GM15510 (cell line): ENCODE results near the gene FAAP100.

Experiments used
- POLR2A ChIP-seq: IDR thresholded peaks from 3 replicates; pipeline ENCODE4 v1.6.1; 2011; ENCODE audit warnings: borderline replicate concordance; ENCODE audit not compliant: insufficient read length; ENCODE audit errors: extremely low read depth

FAAP100 gene

DNA sequence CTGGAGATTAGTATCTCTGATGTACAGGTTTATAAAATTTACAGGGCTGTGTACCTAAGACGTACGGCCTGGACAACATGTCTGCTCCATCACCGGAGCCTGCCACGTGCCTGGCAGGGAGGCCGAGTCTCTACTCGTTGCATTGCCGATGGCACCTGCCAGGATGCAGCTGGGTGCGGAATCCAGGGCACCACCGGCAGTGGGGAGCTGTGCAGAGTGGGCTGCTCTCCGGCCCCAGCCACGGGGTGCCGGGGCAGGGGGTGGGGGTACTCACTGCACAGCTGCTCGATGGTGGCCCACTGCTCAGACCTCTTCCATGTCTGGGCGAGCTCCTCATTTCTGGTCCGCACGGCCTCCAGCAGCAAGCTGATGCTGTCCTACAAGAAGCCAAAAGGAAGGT is 13.1 kb upstream of the FAAP100 start:
- no peak for TF ChIP-seq POLR2A

DNA sequence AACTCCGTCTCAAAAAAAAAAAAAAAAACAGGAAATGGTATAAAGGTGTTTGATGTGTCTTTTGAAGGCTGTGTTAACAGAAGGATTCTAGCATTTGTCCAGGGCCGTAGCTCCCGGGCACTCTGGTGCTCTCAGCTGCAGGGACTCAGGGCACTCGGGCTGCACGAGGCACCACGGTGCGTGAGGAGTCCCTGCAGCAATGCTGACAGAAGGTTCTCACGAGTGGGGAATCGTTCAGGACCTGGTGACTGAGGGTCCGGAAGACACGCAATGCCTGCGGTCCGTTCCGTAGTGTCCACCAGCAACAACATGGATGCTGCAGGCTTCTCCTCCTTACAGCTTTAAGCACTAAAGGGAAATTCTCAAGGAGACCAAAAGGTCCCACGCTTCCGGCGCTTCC is 12.6 kb upstream of the FAAP100 start:
- TF ChIP-seq POLR2A, result no peak

DNA sequence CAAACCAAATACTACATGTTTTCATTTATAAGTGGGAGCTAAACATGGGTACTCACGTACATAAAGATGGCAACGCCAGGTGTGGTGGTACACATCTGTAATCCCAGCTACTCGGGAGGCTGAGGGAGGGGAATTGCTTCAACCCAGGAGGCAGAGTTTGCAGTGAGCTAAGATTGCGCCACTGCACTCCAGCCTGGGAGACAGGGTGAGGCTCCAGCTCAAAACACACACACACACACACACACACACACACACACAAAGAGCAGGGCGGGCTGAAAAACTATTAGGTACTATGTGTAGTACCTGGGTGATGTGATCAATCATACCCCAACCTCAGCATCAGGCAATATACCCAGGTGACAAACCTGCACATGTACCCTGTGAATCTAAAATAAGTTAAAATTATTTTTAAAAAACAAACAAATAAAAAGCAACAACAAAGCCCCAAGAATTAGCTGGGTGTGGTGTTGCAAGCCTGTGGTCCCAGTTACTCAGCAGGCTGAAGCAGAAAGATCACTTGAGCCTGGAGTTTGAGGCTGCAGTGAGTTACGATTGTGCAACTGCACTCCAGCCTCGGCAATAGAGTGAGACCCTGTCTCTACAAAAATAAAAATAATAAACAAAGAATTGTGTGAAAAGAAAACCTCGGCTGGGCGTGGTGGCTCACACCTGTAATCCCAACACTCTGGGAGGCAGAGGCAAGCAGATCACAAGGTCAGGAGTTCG is 11.9 kb upstream of the FAAP100 start:
- no peak for TF ChIP-seq POLR2A

DNA sequence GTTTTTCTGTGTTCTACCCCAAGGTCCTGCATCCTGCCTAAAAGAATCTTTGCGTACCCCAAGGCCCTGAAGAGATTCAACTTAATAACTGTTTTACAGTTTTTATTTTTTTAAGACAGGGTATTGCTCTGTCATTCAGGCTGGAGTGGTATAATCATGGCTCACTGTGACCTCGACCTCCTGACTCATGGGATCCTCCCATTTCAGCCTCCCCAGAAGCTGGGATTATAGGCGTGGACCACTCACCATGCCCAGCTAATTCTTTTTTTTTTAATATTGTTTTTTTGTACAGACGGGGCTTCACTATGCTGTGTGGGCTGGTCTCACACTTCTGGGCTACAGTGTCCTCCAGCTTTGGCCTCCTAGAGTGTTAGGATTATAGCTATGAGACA is 9.3 kb upstream of the FAAP100 start:
- no peak for TF ChIP-seq POLR2A

DNA sequence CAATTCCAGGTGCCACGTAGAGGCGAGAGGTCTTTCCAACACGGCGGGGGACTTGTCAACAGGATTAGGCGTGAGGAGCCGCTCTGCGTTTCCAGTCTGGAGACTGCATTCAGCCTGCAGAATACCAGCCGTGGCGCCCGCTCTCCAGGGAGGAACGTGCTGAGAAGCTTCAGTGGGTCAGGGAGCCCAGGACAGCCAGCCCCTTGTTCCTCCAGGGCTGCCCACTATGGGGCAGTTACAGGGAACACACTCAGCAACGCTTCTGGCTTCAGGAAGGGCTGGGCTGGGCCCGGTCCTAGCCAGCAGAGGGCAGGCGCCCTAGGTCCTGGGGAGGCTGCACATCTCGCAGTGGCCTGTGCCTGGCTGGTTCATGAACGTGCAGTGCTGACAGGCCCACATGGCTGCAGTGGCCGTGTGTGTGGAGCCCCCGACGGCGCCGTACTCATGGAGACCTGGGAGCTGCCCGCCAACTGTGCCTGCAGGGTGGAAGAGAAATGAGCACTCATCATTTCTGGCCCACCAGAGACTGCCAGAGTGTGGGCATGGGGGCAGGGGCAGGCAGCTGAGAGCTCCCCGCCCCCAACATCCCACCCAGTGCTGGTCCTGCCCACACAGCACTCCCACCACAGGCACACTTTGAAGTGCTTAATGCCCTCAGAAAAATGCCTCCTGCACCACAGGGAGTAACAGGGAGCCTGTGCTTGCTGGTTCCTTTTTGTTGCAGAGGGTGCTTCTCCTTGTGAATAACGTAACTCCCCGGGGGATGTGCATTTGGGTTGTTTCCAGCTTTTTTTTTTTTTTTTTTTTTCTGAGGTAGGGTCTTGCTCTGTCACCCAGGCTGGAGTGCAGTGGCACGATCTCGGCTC is 7.0 kb upstream of the FAAP100 start:
- TF ChIP-seq POLR2A, result peak; percentile 12

DNA sequence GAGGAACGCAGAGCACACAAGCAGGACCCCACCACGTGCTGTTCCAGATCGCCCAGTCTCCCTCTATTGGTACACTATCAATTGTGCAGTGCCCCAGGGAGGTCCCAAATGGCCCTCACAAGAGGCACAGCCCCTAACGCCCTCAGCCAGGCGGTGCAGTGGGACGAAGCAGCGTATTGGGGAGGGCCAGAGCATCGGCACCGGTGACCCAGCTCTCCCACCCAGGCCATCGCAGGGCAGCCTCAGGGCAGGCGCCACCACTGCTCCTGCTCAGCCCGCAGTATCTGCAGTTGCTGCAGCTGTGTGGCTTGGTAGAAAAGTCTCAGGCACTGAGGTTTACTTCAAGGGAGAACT is 5.9 kb upstream of the FAAP100 start:
- TF ChIP-seq POLR2A, result no peak

DNA sequence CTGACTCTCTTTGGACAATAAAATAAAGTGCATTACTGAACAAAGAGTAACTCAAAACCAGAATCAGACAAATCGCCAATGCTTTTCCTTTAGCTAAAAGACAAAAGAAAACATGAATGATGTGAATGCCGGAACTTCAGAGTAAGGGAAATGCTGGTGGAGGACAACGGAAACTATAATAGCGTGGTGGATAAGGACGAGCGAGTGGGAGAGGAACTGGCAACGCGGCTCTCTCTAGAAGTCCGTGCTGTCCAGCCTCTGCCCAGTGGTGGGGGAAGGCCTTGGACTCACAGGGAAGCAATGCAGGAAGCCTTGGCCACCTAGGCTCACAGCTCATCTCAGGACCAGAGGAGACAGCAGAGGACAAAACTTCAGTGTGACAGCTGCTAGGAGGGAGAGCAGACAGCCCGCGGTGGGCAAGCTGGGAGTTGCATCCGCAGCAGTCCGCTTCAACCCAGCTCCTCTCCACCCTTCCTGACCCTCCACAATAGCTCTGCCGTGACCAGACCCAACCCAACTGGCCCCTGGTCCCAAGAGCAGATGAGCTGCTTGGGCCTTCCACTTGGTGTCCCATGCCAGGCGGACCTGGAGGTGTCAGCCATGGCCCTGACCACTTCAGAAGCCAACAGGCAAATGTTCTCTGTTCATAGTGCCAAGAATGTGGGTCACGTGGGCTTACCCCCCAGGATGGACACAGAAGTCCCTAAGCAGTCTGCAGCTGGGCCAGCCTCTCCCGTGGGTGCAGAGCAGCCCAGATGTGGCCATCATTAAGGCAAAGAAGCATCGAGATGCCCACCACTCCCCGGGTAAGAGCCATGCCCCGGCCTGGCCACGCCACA is 5.3 kb upstream of the FAAP100 start:
- no peak for TF ChIP-seq POLR2A

DNA sequence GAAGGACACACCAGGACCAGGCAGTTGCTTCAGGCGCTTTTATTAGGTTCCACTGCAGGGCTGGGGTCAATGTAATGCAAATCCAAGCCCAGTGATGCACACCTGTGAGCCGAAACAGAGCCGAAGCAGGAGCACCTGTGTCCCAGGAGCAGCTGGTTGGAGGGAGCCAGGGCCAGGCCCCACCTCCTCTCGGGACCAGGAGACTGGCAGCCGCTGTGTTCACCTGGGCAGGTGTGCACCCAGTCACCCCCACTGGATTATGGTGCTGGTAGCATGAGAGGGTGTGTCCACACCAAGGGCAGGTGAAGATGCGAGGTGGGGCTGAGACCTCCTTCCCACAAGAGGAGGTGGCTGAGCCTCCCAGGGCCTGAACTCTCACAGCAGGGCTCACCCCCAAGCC is 4.7 kb upstream of the FAAP100 start:
- TF ChIP-seq POLR2A, result peak; percentile 10

DNA sequence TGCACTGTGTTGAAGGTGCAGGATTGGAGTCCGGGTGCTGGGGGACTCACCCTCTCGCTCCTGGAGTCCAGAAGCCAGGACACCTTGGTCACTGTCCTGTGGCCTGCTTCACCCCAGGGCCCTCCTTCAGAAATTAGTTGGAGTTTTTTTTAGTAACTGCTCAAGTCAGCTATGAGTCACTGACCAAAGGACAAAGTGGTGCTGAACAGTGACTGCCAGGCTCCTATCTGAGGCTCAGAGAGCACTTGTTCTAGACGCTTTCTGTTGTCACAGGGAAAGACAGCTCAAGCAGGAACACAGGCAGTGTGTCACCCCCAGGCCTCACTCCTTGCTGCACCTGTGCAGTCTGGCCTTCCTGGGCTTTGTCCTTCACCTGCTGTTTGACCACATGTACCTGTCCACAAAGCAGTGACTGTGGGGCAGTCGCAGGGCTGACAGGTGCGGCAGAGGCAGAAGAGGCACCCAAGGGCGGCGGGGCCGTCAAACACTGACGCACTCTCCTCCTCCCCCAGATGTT is 4.1 kb upstream of the FAAP100 start:
- TF ChIP-seq POLR2A, result no peak

DNA sequence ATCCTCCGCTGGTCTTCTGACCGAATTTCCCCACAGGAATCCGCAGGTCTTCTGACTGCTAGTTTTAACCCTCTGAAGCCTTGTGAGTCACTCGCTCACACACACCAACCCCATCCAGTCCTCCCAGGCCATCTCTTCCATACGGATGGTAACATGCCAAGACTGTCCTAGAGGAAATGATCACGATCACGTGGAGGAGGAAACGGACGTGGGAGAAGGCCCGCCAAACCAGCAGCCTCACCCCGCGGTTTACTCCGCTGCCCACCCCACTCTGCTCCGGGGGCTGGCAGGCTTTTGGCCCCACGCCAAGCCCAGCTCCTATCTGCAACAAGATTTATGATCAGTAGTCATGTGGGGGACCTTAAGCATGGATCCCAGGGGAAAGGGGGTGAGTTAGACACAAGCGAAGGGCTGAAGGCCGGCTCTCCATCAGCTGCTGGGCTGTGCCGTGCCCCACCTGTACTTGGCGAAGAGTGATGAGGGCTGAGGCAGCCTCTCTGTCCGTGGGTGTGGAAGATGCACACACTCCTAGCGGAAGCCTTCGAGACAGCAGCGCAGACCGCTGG is 1.5 kb upstream of the FAAP100 start:
- TF ChIP-seq POLR2A, result no peak

DNA sequence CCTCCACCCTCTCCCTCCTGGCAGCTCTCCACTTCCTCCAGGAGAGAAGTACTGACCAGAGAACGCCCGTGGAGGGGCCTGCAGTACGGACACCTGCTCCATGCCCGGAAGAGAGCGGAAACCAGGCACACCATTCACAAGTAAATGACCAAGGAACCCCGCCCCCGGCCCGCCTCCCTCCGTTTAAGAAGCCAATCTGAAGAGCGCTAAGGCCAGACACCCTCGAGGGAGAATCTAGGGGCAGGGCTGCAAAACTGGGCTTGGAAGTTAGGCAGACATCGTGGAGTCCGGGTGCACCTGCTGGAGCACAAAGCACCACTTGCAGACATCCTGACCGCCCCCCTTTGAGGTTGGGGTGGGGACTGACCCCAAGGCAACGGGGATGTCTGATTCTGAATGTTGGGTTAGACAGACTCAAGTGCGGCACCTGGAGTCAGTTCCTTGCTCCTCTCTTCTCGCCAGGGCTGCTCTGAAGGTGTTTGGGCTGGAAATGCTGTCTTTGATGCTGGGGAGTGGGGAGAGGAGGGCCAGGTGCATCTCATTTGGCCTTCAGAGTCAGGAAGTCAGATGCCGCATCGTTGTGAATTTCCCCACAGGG is 964 bp upstream of the FAAP100 start:
- TF ChIP-seq POLR2A, result peak; percentile 57

DNA sequence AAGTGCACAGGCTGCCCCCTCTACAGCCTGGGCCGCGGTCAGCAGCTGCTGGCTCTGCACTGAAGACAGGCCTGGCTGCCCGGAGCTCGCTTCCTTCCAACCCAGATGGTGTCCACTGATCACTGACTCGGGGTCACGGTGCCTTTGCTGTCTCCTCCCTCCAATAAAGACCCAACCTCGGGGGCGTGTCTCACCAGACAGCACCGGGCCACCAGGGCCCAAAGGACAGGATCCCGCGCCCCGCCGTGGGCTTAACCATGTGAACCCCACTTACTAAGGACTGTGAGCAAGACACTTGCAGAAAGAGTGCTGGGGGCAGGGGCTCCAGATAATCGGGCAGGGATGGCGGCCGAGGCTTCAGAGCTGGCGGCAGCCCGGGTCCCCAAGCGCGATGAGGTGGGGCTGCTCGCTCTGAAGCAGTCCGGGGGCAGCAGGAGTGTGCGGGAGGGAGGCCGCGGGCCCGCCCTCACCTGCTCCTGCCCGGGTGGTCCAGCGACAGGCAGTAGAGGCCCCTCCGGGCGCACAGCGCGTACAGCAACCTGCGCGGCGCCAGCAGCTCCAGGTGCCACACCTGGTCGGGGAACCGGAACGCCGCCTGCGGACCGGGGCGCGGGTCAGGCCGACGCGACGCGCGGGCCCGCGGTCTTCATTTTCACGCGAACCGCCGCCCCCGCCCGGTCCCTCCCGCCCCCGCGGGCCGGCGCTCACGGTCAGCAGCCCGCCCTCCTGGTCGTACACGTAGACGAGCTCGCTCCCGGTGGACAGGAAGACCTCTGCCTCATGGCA is 502 bp downstream of the FAAP100 start:
- no peak for TF ChIP-seq POLR2A

DNA sequence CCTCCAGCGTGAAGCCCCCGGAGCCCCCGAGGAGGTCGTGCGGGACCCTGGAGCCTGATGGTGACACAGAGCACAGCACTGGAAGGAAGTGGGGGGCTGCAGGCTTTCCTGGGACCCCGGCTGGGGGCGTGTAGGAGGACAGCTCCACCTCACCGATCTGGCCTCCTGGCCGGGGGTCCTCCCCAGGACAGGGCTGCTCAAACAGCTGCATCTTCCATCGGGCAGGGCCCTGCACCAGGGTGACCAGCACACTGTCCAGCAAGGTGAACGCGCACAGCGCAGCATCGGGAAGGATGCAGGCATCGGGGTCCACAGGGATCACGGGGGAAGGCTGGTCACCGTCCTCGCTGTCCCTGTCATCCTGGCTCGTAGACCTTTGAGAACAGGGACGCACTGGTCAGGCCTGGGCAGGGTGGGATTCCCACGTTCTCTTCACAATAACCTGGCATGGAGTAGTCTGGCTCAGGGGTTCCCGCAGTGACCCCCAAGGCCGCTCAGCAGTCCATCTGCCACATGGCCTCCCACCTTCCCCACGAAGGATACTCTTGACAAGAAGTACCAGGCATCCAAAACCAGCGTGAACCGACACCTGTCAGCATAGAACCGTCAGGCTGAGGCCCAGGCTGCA is 1.2 kb downstream of the FAAP100 start:
- no peak for TF ChIP-seq POLR2A
